ENCODE data around the gene ASXL1.

ASXL1 gene

DNA sequence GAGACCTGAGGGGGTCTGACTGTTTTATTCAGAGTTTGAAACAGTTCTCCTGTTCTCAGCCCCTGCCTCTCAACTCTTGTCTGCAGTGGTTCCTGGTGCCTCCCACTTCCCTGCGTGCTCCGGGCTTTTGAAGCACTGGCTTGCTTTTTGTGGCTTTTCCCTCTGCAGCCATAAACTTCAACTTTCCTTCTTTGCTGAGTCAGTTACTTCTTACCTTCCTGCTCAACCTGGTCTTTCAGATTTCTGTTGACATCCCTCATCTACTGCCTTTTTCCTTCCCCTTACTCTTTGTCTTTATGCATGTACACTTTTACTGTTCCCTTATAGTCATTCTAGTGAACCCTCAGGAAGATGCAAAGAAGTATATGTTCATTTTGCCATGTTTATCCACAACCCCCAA is 57.4 kb downstream of the ASXL1 start:
- Histone ChIP-seq H3K27me3 (ENCODE audit: control insufficient read depth in 3 of 3, insufficient read depth in 3 of 3, low read depth in 1 of 3, low read length in 3 of 3) (no peaks in the 10 kb centered on the region), H3K9ac (ENCODE audit: low read depth, low read length, poor library complexity) (no peak overlapping the region), H3K4me2 (ENCODE audit: insufficient read depth, low read length, poor library complexity, severe bottlenecking) (no peak overlapping the region), H2AFZ (ENCODE audit: low read length) (no peak overlapping the region), H2BK5ac (ENCODE audit: low read length) (no peak overlapping the region), H2BK15ac (ENCODE audit: low read length) (no peak overlapping the region), H3K27ac (replicated peaks; ENCODE audit: low read length) (no peak overlapping the region), H3K14ac (ENCODE audit: low read length) (no peak overlapping the region), H3K23ac (ENCODE audit: low read depth, low read length, poor library complexity) (no peak overlapping the region), H3K4me1 (ENCODE audit: control insufficient read depth in 2 of 2, insufficient read depth in 1 of 2, low read depth in 1 of 2, low read length in 2 of 2) (no peaks in the 10 kb centered on the region), H3K36me3 (replicated peaks in 1 of 2; ENCODE audit: control insufficient read depth in 2 of 2, insufficient read depth in 2 of 2, low read length in 2 of 2) (peaks cover 0 to 23% of the 10 kb centered on the region in 2 donors), H4K8ac (ENCODE audit: low read depth, low read length) (no peak overlapping the region), H4K91ac (ENCODE audit: low read depth, low read length, poor library complexity) (no peak overlapping the region), H2BK12ac (ENCODE audit: low read length) (no peak overlapping the region), H2AK5ac (ENCODE audit: low read depth, low read length) (no peak overlapping the region), H2BK120ac (ENCODE audit: low read depth, low read length) (no peak overlapping the region), H3K9me3 (replicated peaks in 1 of 2; ENCODE audit: control insufficient read depth in 2 of 2, insufficient read depth in 1 of 2, low read depth in 1 of 2, low read length in 2 of 2) (no peaks in the 10 kb centered on the region), H3K4ac (ENCODE audit: low read length) (no peak overlapping the region), H3K4me3 (ENCODE audit: low read length in 2 of 2) (no peak overlapping the region), H3K18ac (ENCODE audit: low read length) (no peak overlapping the region), H3K79me1 (ENCODE audit: low read depth, low read length) (peaks cover 2% of the 10 kb centered on the region)
- WGBS, 2 donors (ENCODE audit: extremely low coverage in 2 of 2, insufficient read length in 2 of 2, insufficient replicate concordance in 1 of 2) = no CpG with 5 or more reads among the region's 2 CpGs
- no peak for DNase-seq (ENCODE audit: low spot score)

DNA sequence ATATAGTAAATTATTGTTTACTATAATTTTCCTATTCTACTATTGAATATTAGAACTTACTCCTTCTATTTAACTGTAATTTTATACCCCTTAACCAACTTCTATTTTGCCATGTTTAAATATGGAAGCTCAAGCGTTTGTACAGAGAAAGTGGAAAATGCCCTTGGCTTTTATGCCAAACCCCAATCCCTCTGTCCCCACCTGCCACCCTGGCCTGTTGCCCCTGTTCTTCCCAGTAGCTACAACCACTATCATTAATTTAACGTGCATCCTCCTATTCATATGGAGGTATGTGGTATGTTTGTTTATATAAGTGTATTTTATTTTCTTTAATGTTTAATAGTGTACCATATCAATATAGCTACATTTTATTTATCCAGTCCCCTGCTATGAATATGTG is 58.1 kb downstream of the ASXL1 start:
- Histone ChIP-seq H3K27me3 (ENCODE audit: control insufficient read depth in 3 of 3, insufficient read depth in 3 of 3, low read depth in 1 of 3, low read length in 3 of 3) (no peaks in the 10 kb centered on the region), H3K79me1 (ENCODE audit: low read depth, low read length) (peaks cover 2% of the 10 kb centered on the region), H4K91ac (ENCODE audit: low read depth, low read length, poor library complexity) (no peak overlapping the region), H2AFZ (ENCODE audit: low read length) (no peak overlapping the region), H3K9me3 (replicated peaks in 1 of 2; ENCODE audit: control insufficient read depth in 2 of 2, insufficient read depth in 1 of 2, low read depth in 1 of 2, low read length in 2 of 2) (no peaks in the 10 kb centered on the region), H2BK5ac (ENCODE audit: low read length) (no peak overlapping the region), H3K4me2 (ENCODE audit: insufficient read depth, low read length, poor library complexity, severe bottlenecking) (no peak overlapping the region), H3K4me3 (ENCODE audit: low read length in 2 of 2) (no peak overlapping the region), H3K4ac (ENCODE audit: low read length) (no peak overlapping the region), H4K8ac (ENCODE audit: low read depth, low read length) (no peak overlapping the region), H2AK5ac (ENCODE audit: low read depth, low read length) (no peak overlapping the region), H2BK120ac (ENCODE audit: low read depth, low read length) (no peak overlapping the region), H3K23ac (ENCODE audit: low read depth, low read length, poor library complexity) (no peak overlapping the region), H3K18ac (ENCODE audit: low read length) (no peak overlapping the region), H2BK12ac (ENCODE audit: low read length) (no peak overlapping the region), H3K9ac (ENCODE audit: low read depth, low read length, poor library complexity) (no peak overlapping the region), H2BK15ac (ENCODE audit: low read length) (no peak overlapping the region), H3K4me1 (ENCODE audit: control insufficient read depth in 2 of 2, insufficient read depth in 1 of 2, low read depth in 1 of 2, low read length in 2 of 2) (no peaks in the 10 kb centered on the region), H3K36me3 (replicated peaks in 1 of 2; ENCODE audit: control insufficient read depth in 2 of 2, insufficient read depth in 2 of 2, low read length in 2 of 2) (peaks cover 0 to 21% of the 10 kb centered on the region in 2 donors), H3K14ac (ENCODE audit: low read length) (no peak overlapping the region), H3K27ac (replicated peaks; ENCODE audit: low read length) (no peak overlapping the region)
- DNase-seq (ENCODE audit: low spot score) = no peak
- no CpG with 5 or more reads among the region's 2 CpGs for WGBS, 2 donors (ENCODE audit: extremely low coverage in 2 of 2, insufficient read length in 2 of 2, insufficient replicate concordance in 1 of 2)

DNA sequence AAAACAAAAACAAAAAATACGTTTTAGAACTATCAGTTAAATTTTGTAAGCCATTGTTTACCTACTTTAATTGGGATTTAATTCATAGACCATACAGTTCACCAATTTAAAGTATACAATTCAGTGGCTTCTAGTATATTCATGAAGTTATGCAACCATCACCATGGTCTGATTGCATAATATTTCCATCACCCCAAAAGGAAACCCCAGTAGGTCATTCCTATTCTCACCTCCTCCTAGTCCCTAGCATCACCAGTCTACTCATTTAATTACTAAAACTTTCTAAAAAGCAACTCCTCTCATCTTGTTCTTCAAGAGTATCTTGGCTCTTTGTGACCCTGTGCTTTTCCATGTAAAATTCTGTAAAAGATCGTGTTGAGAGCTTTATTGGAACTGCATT is 60.2 kb downstream of the ASXL1 start:
- H2BK15ac ChIP-seq (ENCODE audit: low read length) = no peak overlapping the region
- no peaks in the 10 kb centered on the region for H3K27me3 ChIP-seq (ENCODE audit: control insufficient read depth in 3 of 3, insufficient read depth in 3 of 3, low read depth in 1 of 3, low read length in 3 of 3)
- no peak overlapping the region for H3K4ac ChIP-seq (ENCODE audit: low read length)
- H3K18ac ChIP-seq (ENCODE audit: low read length) = no peak overlapping the region
- H2BK5ac ChIP-seq (ENCODE audit: low read length) = no peak overlapping the region
- DNase-seq (ENCODE audit: low spot score) = no peak
- no peak overlapping the region for H2AK5ac ChIP-seq (ENCODE audit: low read depth, low read length)
- no peak overlapping the region for H3K4me2 ChIP-seq (ENCODE audit: insufficient read depth, low read length, poor library complexity, severe bottlenecking)
- H3K4me3 ChIP-seq (ENCODE audit: low read length in 2 of 2) = no peak overlapping the region
- no peak overlapping the region for H3K23ac ChIP-seq (ENCODE audit: low read depth, low read length, poor library complexity)
- peaks cover 0 to 17% of the 10 kb centered on the region in 2 donors for H3K36me3 ChIP-seq (replicated peaks in 1 of 2; ENCODE audit: control insufficient read depth in 2 of 2, insufficient read depth in 2 of 2, low read length in 2 of 2)
- no peak overlapping the region for H2AFZ ChIP-seq (ENCODE audit: low read length)
- peaks cover 2% of the 10 kb centered on the region for H3K79me1 ChIP-seq (ENCODE audit: low read depth, low read length)
- H3K9me3 ChIP-seq (replicated peaks in 1 of 2; ENCODE audit: control insufficient read depth in 2 of 2, insufficient read depth in 1 of 2, low read depth in 1 of 2, low read length in 2 of 2) = no peaks in the 10 kb centered on the region
- H3K9ac ChIP-seq (ENCODE audit: low read depth, low read length, poor library complexity) = no peak overlapping the region
- no peak overlapping the region for H2BK12ac ChIP-seq (ENCODE audit: low read length)
- H3K27ac ChIP-seq (replicated peaks; ENCODE audit: low read length) = no peak overlapping the region
- H2BK120ac ChIP-seq (ENCODE audit: low read depth, low read length) = no peak overlapping the region
- H3K14ac ChIP-seq (ENCODE audit: low read length) = no peak overlapping the region
- no peak overlapping the region for H4K8ac ChIP-seq (ENCODE audit: low read depth, low read length)
- no CpG with 5 or more reads among the region's 2 CpGs for WGBS, 2 donors (ENCODE audit: extremely low coverage in 2 of 2, insufficient read length in 2 of 2, insufficient replicate concordance in 1 of 2)
- no peaks in the 10 kb centered on the region for H3K4me1 ChIP-seq (ENCODE audit: control insufficient read depth in 2 of 2, insufficient read depth in 1 of 2, low read depth in 1 of 2, low read length in 2 of 2)
- H4K91ac ChIP-seq (ENCODE audit: low read depth, low read length, poor library complexity) = no peak overlapping the region

DNA sequence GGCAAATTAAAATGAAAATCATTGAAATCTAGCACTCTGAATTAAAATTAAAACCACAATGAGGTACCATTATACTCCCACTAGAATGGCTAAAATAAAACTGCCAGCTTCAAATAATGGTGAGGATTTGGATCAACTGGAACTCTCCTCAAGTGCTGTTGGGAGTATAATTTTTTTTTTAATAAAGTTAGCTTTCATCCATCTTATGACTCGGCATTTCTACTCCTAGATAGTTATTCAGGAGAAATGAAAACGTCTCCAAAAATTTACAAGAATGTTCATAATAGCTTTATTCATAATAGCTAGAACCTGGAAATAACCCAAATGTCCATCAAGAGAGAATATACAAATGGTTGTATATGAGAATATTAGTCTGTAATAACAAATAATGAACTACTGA is 63.2 kb downstream of the ASXL1 start:
- no peaks in the 10 kb centered on the region for H3K9me3 ChIP-seq (replicated peaks in 1 of 2; ENCODE audit: control insufficient read depth in 2 of 2, insufficient read depth in 1 of 2, low read depth in 1 of 2, low read length in 2 of 2)
- H2BK12ac ChIP-seq (ENCODE audit: low read length) = no peak overlapping the region
- H2AFZ ChIP-seq (ENCODE audit: low read length) = no peak overlapping the region
- H3K14ac ChIP-seq (ENCODE audit: low read length) = no peak overlapping the region
- no peak overlapping the region for H3K27ac ChIP-seq (replicated peaks; ENCODE audit: low read length)
- H3K9ac ChIP-seq (ENCODE audit: low read depth, low read length, poor library complexity) = no peak overlapping the region
- no CpG with 5 or more reads among the region's 2 CpGs for WGBS, 2 donors (ENCODE audit: extremely low coverage in 2 of 2, insufficient read length in 2 of 2, insufficient replicate concordance in 1 of 2)
- H2BK15ac ChIP-seq (ENCODE audit: low read length) = no peak overlapping the region
- H4K91ac ChIP-seq (ENCODE audit: low read depth, low read length, poor library complexity) = no peak overlapping the region
- no peak overlapping the region for H3K4me3 ChIP-seq (ENCODE audit: low read length in 2 of 2)
- no peaks in the 10 kb centered on the region for H3K27me3 ChIP-seq (ENCODE audit: control insufficient read depth in 3 of 3, insufficient read depth in 3 of 3, low read depth in 1 of 3, low read length in 3 of 3)
- no peak overlapping the region for H2AK5ac ChIP-seq (ENCODE audit: low read depth, low read length)
- peaks cover 2% of the 10 kb centered on the region for H3K79me1 ChIP-seq (ENCODE audit: low read depth, low read length)
- no peak overlapping the region for H2BK5ac ChIP-seq (ENCODE audit: low read length)
- no peaks in the 10 kb centered on the region for H3K4me1 ChIP-seq (ENCODE audit: control insufficient read depth in 2 of 2, insufficient read depth in 1 of 2, low read depth in 1 of 2, low read length in 2 of 2)
- no peak overlapping the region for H3K18ac ChIP-seq (ENCODE audit: low read length)
- no peak for DNase-seq (ENCODE audit: low spot score)
- peaks cover 0 to 19% of the 10 kb centered on the region in 2 donors for H3K36me3 ChIP-seq (replicated peaks in 1 of 2; ENCODE audit: control insufficient read depth in 2 of 2, insufficient read depth in 2 of 2, low read length in 2 of 2)
- no peak overlapping the region for H3K4me2 ChIP-seq (ENCODE audit: insufficient read depth, low read length, poor library complexity, severe bottlenecking)
- H2BK120ac ChIP-seq (ENCODE audit: low read depth, low read length) = no peak overlapping the region
- H4K8ac ChIP-seq (ENCODE audit: low read depth, low read length) = no peak overlapping the region
- no peak overlapping the region for H3K23ac ChIP-seq (ENCODE audit: low read depth, low read length, poor library complexity)
- no peak overlapping the region for H3K4ac ChIP-seq (ENCODE audit: low read length)
